Vagina (tissue), 2 donors: Measurements from ENCODE around the gene GP1BA.

Experiments
- POLR2A ChIP-seq, 2 donors: fragments of 450-650 bp; IDR thresholded peaks; one replicate each; pipeline ENCODE4 v1.6.1; 2017; ENCODE audit warnings: antibody characterized with exemption in 2 of 2, mild to moderate bottlenecking in 2 of 2, moderate library complexity in 2 of 2
- POLR2AphosphoS5 ChIP-seq, 2 donors: sonication (generic); formaldehyde crosslinking; IDR thresholded peaks; one replicate each; pipeline ENCODE4 v1.9.0; 2017; ENCODE audit warnings: antibody characterized with exemption in 2 of 2, mild to moderate bottlenecking in 2 of 2, low read depth in 1 of 2; ENCODE audit not compliant: insufficient read depth in 1 of 2
- TF ChIP-seq, protein P1 (sequence below), 3 experiments: fragments of 450-650 bp in 2 of 3; fragments of 200-600 bp in 1 of 3; sonication (generic) in 1 of 3; IDR thresholded peaks; one replicate each; pipeline ENCODE4 v1.5.1; 2017 to 2019; ENCODE audit warnings: antibody characterized with exemption in 3 of 3, mild to moderate bottlenecking in 2 of 3, moderate library complexity in 2 of 3

DNA sequence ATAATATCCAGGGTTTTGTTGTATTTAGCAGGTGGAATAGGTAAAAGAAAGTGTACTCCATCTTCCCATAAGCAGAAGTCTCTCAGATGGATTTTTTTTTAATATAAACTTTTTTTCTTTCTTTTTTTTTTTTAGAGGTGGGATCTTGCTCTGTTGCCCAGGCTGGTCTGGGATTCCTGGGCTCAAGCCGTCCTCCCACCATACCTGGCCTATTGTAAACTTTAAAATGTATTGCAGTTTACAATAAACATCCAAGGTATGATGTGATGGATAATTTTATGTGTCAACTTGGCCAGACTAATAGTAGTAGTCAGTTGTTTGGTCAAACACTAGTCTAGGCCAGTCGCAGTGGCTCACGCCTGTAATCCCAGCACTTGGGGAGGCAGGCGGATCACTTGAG lies 10.8 kb upstream of the GP1BA start:
- TF ChIP-seq, protein P1, sequence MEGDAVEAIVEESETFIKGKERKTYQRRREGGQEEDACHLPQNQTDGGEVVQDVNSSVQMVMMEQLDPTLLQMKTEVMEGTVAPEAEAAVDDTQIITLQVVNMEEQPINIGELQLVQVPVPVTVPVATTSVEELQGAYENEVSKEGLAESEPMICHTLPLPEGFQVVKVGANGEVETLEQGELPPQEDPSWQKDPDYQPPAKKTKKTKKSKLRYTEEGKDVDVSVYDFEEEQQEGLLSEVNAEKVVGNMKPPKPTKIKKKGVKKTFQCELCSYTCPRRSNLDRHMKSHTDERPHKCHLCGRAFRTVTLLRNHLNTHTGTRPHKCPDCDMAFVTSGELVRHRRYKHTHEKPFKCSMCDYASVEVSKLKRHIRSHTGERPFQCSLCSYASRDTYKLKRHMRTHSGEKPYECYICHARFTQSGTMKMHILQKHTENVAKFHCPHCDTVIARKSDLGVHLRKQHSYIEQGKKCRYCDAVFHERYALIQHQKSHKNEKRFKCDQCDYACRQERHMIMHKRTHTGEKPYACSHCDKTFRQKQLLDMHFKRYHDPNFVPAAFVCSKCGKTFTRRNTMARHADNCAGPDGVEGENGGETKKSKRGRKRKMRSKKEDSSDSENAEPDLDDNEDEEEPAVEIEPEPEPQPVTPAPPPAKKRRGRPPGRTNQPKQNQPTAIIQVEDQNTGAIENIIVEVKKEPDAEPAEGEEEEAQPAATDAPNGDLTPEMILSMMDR (IDR thresholded peaks at IDR 0.05), result no peak
- TF ChIP-seq POLR2AphosphoS5 (IDR thresholded peaks at IDR 0.05; ENCODE audit: insufficient read depth in 1 of 2, low read depth in 1 of 2), result no peak
- no peak for TF ChIP-seq POLR2A (IDR thresholded peaks at IDR 0.05)
